Hematopoietic multipotent progenitor cell treated with erythropoietin and hydrocortisone succinate and interleukin-3 and kit ligand, for 4 days (in vitro differentiated cells): ENCODE results near the gene LBHD2.

Experiments used
- DNase-seq: peaks from one replicate; pipeline ENCODE4 v3.0.0-alpha.2; 2015

Gene LBHD2

DNA sequence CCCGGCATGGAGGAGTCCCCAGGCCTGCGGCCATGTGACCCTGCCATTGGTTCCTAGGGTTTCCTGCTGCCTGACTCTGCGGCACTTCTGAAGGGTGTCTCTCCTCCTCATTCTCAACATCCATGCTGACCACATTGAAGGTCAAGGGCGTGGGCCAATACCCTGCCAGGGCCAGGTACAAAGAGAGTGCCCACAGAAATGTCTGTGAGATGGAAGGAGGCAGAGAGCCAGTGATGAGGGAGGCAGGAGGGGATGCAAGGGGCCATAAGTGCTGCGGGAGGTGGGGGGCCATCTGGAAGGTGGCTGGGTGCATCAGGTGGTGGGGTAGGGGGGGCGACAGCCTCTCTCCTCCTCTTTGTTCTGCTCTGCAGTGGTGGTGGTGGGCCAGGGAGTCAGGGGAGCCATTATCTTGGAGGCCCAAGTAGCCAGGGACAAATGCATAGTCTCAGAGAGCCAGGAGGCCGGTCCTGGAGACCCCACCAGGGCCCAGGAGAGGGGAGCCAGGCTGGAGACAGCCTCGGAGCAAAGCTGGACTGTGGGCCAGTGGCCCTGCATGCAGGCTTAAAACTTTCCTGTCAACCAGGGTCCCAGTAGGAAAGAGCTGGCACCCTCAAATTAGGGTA is 13.6 kb upstream of the LBHD2 start:
- DNase-seq = no peak

DNA sequence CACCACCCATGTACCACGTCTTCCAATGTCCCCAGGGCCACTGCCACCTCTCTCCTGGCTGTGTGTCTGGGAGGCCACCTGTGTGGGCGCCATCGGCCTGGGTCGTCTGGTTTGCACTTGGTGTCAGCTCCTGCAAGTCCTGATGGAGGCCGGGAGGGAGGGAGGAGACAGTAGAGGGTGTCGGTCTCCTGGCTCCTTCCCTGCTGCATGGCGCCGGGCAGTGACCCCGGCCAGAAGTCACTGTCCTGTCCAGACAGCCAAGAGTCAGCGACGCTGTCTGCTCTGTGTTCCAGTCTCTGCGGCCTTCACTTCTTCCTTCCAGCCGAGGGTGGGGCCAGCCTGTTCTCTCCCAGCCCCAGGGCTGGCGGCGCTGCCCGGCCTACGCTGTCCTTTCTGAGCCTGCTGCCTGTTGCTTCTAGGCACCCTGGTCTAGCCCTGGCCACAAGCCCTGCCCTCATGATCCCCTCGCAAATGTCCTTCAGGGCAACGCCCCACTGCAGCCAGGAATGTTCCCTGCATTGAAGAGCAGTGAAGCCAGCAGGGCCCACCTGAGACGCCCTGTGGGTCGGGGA is 13.0 kb upstream of the LBHD2 start:
- DNase-seq = no peak

DNA sequence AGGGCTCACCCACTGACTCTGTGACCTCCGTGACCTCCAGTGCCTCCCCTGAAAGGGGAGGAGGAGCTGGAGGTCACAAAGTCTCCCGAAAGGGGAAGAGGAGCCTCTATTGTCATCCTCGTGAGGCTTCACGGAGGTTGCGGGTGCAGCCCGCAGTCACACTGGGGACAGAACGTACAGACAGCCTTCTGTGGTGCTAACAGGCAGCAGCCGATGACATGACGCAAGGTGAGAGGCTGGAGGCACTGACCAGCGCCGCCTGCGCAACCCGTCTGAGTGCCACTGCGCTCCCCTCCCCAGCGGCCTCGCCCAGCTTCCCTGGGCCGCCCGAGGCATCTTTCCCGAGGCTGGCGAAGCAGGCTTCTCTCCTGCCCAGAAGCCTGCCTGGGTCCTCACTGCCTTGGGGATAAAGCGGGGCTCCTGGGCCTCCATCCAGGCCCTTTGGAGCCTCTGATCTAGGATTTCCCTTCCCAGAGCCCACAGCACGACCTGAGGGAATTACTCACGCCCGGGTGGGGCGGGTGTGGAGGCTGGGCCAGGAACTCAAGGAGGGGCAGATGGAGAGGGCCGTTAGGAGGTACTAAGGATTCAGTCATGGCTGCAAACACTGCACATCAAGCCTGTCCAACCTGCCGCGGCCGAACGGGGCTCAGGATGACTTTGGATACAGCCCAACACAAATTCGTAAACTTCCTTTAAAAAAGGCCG is 12.3 kb upstream of the LBHD2 start:
- DNase-seq = no peak

DNA sequence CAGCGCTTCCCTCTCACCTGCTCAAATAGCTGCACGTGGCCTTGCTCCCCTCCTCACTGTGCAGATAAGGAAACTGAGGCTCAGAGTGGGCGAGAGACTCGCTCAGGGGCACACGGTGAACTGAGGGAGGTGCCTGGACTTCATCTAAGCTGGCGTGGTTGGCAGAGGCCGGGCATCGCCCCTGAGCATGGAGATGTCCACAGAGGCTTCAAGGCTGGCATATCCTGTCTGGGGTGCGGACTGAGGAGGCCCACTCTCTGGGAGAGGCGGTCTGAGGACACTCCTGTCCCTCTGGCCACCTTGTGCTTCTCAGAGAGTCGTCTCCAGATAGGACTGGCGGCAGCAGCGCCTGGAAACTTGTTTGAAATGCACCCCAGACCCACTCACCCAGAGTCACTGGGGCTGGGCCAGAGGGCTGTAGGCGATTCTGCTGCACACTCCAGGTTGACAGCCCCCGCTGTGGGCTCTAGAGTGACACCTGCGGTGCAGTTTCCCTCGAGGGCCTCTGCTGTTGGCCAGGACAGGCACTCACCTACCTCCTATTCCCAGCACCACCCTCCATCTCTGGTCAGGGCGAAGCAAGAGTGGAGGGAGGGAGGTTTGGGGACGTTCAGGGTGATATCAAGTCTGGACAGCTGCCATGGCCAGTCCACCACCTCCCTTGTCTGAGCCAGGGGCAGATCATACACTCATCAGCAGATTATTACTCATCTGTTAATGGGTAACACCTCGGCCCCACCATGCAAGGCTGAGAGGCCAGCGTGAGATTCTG is 11.2 kb upstream of the LBHD2 start:
- no peak for DNase-seq

DNA sequence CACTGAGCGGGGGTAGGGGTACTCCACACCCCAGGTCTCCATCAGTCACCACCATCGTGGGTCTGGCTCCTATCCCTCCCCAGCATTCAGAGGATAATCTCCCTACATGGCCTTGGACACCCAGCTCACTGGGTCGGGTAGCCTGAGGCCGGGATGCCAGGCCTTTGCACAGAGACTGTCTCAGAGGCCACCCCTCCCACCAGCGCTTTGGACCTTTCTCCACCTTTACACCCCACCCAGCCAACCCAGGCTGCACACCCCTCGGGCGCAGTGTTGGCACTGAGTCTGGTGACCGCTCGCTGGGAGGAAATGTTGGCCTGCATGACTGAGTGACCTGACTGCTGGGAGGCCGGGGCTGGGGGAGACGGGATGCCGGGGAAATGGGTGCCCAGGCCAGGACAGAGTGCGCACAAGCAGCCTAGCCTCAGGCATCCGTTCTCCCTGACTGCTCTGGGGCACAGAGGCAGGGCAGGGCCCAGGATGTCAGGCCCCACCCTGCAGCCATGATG is 10.6 kb upstream of the LBHD2 start:
- no peak for DNase-seq

DNA sequence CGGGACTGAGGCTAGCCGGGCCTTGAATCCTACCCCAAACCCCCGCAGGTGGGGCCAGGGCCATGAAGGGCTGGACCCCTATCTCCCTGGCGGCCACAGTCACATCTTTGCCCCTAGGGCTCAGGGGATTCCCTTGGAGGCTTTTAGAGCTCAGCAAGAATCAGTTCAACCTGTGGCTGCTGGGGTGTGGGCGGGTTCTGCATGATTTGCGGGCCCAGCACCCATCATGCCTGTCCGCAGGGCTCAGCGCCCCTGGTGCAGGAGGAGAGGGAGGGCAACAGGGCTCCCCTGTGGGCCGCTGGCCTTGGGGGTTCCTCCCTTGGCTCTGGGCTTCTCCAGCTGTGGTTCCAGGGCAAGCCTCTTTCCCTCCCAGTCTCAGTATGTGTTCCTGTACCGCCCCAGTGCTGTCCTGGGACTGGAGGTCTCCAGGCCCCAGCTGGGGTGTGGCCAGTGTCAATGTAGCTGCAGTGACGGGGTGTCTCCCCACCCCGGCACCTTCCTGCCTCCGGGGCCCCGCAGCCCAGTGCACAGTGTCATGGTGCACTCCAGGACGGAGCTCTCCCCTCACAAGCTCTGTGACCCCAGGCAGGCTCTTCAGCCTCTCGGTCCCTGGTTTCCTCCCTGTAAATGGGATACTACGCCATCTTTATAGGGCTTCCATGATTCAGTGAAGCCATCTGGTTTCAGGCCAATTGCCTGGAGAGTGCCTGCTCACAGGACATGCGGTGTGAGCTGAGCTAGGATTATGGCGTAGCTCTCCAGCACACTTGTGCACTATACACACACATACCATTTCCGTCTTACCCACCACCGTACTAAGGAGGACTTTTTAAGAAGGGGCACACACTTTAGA is 9.9 kb upstream of the LBHD2 start:
- DNase-seq = no peak

DNA sequence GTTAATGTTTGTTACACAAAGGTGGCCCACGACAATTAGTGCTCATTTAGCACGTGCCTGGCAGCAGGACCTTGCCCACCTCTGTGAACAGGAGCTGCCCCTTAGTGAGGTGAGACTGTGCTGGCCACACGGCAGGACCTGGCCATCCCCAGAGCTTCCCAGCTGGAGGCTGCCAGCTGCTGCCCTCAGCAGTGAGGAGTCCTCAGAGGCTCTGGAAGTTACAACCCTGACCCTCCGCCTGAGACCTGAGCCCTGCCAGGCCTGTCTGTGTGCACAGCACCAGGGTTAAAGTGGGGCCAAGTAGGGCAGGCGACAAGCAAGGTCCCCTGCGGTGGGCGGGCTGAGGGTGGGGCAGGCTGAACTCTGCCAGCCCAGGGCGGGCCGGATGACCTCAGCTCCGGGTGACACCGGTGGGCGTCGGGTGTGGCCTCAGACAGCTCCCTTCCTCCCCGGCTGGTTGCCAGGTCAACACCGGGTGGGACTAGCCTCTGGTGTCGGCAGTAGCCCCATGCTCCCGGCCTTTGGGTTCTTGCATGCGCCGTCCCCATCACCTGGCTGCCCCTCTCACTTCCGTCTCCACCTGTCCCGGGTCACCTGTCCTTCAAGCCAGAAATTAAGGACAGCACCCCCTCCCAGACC is 9.2 kb upstream of the LBHD2 start:
- peak; percentile 86 for DNase-seq

DNA sequence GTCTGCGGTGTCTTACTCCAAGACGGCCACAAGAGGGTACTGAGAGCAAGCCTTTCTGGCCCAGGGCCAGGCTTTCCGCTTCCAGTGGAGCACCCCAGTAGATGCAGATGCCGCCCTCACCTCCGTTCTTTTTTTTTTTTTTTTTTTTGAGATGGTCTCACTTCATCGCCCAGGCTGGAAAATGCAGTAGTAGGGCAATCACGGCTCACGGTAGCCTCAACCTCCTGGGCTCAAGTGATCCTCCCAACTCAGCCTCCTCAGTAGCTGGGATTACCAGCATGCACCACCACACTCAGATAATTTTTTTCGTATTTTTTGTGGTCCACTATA is 5.6 kb upstream of the LBHD2 start:
- peak; percentile 93 for DNase-seq

DNA sequence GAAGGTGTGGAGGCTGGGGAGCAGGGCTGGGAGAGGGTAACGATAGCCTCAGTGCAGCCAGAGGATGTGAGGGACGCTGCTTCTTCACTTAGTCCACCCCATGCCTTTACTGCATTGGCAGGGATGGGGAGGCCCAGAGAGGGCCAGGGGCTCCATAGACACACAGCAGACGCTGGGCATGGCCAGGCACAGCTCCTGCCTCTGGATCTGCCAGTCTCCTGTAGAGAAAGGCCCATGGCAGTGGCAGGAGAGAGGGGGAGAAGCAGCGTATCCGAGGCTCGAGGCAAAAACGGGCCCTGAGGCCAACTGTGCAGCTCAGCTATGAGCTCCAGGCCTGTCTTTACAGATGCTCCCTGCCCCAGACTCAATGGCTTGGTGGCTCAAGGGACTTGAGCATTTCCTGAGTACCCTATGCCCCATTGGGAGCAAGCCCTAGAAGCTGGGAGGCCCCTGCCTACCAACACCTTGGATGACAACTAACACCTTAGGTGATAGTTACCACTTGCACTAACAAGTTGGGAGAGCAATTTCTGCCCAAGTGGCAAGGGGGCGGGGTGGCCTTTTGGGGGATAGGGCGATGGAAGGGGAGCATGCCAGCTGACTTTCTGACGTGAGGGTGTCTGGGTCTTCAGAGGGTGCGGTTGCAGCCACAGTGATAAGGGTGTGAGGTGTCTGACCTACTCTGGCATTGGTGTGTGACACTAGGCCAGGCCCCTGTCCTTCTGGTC is 5.0 kb upstream of the LBHD2 start:
- no peak for DNase-seq

DNA sequence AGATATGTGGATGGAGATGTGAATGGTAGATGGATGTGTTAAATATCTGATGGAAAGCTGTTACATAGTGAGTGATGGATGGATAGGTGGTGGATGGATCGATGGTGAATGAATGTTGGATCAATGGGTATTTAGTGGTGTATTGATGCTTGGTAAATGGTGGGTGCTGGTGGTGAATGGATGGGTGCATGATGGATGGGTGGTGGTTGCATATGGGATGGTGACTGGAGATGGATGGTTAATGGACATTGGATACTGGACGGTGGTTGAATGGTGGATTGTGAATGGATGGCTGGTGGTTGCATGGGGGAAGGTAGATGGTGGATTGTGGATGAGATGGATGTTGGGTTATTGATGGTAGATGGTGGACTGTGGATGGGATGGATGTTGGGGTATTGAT is 2.1 kb upstream of the LBHD2 start:
- no peak for DNase-seq

DNA sequence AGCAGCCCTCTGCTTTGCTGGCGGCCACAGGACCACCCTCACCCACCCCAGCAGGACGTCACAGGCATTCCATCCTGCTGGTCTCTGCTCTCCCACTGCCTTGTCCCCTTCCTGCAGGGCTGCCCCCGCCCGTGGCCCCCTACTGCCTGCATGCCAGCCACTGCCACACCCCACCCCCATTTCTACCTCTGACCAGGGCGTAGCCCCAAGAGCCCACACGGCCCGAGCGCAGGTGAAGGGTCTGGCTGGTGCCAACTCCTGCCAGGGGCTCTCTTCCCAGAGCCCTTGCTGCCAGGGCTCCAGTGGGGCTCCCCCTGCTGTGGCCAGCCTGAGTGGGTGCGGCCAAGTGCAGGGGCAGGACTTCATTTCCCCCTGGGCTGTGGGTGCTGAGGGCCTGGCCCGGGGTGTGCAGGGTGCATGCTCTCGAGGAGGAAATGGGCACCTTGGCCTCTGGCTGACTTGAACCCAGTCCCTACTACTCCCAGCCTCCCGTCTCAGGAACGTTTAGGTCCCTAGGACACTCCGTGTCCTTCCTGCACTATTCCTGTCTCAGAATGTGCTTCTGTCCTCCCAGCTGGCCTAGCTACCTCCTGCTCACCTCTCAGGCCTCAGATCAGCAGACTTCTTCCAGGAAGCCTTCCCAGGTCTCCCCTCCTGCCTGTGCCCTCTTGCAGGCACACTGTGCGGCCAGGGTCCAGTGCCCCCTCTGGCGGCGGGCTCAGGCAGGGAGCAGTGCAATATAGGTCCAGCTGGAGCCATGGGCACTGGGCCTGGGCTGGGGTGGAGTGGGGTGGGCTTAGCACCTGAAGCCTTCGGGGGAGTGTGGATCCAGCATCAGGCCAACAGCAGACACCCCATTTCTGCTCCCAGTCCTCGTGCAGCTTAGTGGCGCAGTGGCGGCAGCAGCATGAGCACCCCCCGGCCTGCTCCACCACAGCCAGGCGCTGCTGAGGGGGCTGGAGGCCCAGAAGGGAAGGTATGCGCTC is 1.4 kb downstream of the LBHD2 start:
- DNase-seq = no peak

DNA sequence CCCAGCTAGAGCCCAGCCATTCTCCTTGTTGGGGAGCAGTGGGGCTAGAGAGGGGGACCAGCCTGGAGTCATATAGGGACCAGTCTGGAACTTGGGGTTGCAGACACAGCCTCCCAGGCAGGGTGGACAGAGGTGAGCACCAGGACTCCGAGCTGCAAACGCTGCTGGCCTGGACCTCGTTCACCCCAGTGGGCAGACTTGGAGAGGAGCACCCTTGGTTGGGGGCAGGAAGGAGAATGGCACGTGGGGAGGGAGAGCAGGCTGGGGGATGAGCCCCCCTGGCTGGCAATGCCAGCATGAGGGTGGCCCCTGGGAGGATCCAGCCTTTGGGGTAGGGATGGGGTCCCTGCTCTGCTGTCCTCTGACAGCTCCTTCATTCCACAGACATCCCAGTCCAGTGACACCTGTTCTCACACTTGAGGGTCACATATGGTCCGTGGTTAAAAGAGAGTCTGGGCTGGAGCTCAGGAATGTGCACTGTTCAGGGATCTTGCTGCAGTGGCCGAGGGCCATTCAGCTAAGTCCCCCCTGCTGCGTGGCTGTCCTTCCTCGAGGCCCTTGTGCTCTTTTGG is 2.8 kb downstream of the LBHD2 start:
- no peak for DNase-seq

DNA sequence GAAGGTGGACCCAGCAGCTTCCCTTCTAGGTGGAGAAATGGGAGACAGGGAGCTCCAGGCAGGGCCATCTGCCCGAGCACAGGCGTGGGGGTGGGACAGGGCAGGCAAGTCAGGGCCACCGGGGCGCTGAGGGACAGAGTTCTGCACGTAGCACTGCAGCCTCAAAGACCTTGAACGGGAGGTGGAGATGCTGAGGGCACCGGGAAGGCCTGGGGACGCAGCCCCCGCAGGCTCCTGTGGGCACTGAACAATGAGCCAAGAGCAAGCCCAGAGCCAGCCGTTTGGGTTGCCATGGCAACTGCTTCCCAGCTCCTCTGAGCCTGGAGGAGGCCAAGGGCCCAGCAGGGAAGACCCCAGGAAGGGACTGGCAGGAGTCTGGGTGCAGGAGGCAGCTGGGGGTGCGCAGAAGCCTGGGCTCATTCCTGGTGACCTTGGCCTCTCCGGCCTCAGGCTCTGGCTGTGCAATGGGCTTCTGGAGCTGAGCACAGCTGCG is 3.4 kb downstream of the LBHD2 start:
- no peak for DNase-seq

DNA sequence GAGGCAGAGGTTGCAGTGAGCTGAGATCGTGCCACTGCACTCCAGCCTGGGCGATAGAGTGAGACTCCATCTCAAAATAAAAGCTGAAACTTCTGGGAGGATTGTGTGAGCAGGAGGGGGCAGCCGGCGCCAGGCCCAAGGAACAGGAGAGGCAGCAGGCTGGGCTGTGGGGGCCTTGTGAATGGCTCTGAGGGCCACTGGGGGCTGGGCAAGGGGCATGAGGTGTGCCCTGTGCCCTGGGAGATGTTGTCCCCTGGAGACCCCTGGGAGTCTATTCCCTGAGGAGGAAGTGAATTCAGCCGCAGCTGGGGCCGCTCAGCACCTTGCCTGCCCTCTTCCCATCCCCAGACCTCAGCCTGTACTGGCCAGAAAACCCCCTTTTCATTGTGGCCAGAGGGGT is 4.9 kb downstream of the LBHD2 start:
- DNase-seq = no peak

DNA sequence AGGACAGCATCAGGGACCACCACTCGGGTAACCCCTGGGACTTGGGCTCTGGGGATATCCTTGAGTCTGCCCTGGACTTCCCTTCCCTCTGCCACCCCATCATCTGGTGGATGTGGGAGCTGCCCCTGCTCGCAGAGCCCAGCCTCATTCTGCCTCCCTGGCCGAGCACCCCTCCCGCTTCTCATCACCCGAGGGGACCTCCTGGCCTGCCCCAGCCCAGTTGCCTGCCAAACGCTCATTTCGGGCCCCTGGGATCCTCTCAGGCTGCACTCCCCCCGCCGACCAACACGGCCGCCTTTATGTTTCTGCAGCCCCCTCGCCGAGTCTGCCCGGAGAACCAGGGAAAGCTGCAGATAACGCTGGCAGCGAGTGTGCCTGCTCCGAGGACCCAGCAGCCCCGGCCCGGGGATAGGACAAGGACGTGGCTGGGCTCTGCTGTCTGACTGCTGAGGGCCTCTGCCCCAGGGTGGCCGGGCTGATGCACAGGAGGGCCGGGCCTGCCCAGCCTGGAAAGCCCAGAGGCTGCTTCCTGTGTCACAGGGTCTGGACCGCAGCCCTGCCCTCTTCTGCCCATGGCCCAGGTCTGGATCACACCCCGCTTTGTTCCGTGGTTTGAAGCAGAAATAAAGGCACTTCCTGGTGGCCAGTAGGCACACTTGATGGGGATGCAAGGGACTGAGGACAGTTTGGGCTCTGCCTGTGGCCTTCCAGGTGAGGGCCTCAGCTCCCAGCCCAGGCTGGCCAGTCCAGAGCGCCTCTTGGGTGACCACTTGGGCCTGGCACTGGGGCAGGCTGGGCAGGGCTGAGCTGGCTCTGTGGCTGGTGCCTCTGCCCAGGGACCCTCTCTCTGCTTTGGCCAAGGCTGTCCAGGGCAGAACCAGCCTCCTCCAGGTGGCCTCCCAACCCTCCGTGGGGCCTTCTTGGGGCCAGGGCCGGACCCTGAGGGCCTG is 5.7 kb downstream of the LBHD2 start:
- no peak for DNase-seq

DNA sequence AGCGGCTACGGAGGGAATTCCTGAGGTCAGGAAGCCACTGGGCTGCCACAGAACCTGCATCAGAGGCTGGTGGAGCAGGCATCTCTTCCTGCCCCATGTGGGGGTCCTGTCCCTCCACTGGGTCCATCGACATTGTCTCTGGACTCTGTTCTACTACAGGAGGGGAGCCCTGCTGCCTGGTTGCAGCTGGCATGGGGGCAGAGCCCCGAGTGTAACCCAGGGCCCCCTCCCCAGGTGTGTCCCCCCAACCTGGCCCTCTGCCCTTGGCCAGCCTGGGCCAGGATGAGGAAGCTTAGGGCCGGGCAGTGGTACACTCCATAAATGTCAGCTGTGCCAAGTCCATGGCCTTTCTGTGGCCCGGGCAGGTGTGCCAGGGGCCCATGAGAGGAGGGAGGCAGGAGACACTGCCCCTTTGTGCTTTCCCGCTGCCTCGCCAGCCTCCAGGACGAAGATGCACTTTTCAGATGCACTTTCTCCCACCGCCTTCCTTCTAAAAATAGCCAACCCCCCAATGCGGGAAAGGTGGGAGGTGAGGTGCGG is 6.5 kb downstream of the LBHD2 start:
- no peak for DNase-seq

DNA sequence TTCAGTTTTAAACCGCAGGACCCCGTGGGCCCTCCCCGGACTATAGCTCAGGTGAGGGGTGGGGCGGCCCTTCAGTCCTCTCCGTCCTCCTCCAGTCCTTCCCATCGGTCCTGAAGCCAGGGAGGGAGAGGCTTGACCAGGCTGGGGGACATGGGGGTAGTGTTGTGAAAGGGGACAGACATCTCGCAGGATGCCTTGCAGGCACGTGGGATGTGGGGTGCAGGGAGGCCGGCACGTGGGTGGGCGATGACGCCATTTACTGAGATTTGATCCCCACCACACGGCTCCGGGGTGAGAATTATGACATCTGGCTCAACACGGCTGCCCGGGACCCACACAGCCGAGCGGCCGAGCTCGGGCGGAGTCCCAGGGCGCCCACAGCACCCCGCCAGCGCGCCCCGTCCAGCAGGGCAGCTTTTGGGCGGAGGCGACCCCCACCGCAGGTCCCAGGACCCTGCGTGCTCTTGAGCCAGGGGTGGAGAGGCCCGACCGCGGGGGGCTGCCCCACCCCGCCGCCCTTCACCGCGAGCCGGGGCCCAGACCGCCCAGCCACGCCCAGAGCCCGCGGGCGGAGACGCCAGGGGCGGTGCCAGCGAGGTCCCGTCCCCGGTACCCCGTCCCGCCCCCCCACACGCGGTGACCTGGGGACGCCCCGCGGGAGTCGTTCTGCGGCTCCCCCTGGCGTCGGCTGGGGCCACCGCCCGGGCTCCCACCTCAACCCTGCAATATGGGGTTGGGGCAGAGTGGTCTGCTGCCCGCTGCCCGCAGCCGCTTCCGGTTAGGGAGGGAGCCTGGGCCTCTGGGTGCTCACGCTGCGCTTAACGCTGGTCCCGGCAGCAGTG is 7.3 kb downstream of the LBHD2 start:
- DNase-seq = peak; percentile 86
